SK-N-SH (cell line): Measurements from ENCODE around the gene AGMO.

ENCODE experiments used
- FOSL2 ChIP-seq: IDR thresholded peaks from 2 replicates; pipeline ENCODE4 v1.4.0; 2012; ENCODE audit warnings: low read depth, mild to moderate bottlenecking, moderate library complexity, borderline replicate concordance
- FOXJ3 ChIP-seq: sonication (generic); formaldehyde crosslinking; IDR thresholded peaks from 2 replicates; pipeline ENCODE4 v1.5.1; 2020; ENCODE audit warnings: mild to moderate bottlenecking, missing genetic modification reagents
- FOXM1 ChIP-seq: IDR thresholded peaks from 2 replicates; pipeline ENCODE4 v1.4.0; 2012; ENCODE audit warnings: low read depth, mild to moderate bottlenecking
- GABPA ChIP-seq: IDR thresholded peaks from 2 replicates; pipeline ENCODE4 v1.4.0; 2012; ENCODE audit warnings: low read depth, mild to moderate bottlenecking
- JUND ChIP-seq: IDR thresholded peaks from 2 replicates; pipeline ENCODE4 v1.4.0; 2012
- NRF1 ChIP-seq: IDR thresholded peaks from 2 replicates; pipeline ENCODE4 v1.6.1; 2012; ENCODE audit warnings: low read depth, mild to moderate bottlenecking, low read length
- POLR2AphosphoS5 ChIP-seq: IDR thresholded peaks from 2 replicates; pipeline ENCODE4 v1.6.1; 2012; ENCODE audit warnings: low read depth, low read length
- RAD21 ChIP-seq: IDR thresholded peaks from 2 replicates; pipeline ENCODE4 v1.6.1; 2012; ENCODE audit warnings: mild to moderate bottlenecking, low read length
- RCOR1 ChIP-seq: fragments of 150-350 bp; IDR thresholded peaks from 2 replicates; pipeline ENCODE4 v1.6.1; 2017; ENCODE audit warnings: antibody characterized with exemption, low read length
- ZBTB33 ChIP-seq: IDR thresholded peaks from 2 replicates; pipeline ENCODE4 v1.4.0; 2012; ENCODE audit warnings: low read depth, borderline replicate concordance

GRCh38 chr7:15580604-15581351, 19.0 kb upstream of the AGMO start:
- TF ChIP-seq ZBTB33 (no peak), POLR2AphosphoS5 (no peak), FOSL2 (no peak), FOXM1 (no peak), GABPA (no peak), RAD21 (no peak), RCOR1 (no peak), NRF1 (no peak), FOXJ3 (CRISPR knock-in tag) (no peak), JUND (no peak)
